Uterus (tissue), 4 donors: ENCODE results near the gene GALNTL6. TPM values are rescaled to one million over a fixed set of nuclear protein-coding genes. Genes with fewer than 3 reads are reported as not detected.

Experiments used
- DNase-seq, 2 donors: peaks; one replicate each; pipeline ENCODE4 v3.0.0-alpha.2; 2019 to 2020
- H3K27ac ChIP-seq, 2 donors: fragments of 200-600 bp; sonication (generic); 1 replicate in 1 of 2; 2 replicates in 1 of 2; pipeline ENCODE4 v1.5.1; 2016 to 2018
- H3K27me3 ChIP-seq, 2 donors: fragments of 200-600 bp; sonication (generic); one replicate each; pipeline ENCODE4 v1.5.1; 2018 to 2019; ENCODE audit warnings: control low read depth in 1 of 2
- H3K36me3 ChIP-seq, 2 donors: fragments of 200-600 bp; sonication (generic); one replicate each; pipeline ENCODE4 v1.5.1; 2019; ENCODE audit warnings: control low read depth in 1 of 2
- H3K4me1 ChIP-seq, 2 donors: fragments of 200-600 bp; sonication (generic); one replicate each; pipeline ENCODE4 v1.5.1; 2018 to 2019; ENCODE audit warnings: control low read depth in 1 of 2
- H3K4me3 ChIP-seq, 2 donors: fragments of 200-600 bp; sonication (generic); 1 replicate in 1 of 2; 2 replicates in 1 of 2; pipeline ENCODE4 v1.5.1; 2018 to 2019; ENCODE audit warnings: mild to moderate bottlenecking in 1 of 2
- H3K9me3 ChIP-seq, 2 donors: fragments of 200-600 bp; sonication (generic); one replicate each; pipeline ENCODE4 v1.5.1; 2019; ENCODE audit warnings: control low read depth in 1 of 2
- POLR2A ChIP-seq, 2 donors: fragments of 450-650 bp; IDR thresholded peaks; one replicate each; pipeline ENCODE4 v1.6.1; 2016; ENCODE audit warnings: antibody characterized with exemption in 2 of 2, mild to moderate bottlenecking in 1 of 2, moderate library complexity in 1 of 2
- intact Hi-C: fragments of 100-400 bp; cut with DNase I; formaldehyde crosslinking; loops from one replicate; pipeline ENCODE4 v1.15.1; 2023; ENCODE audit warnings: low total_unique reads
- total RNA-seq, 4 donors: library from RNA; depleted of rRNA in 3 of 4; stranded (reverse); fragments of >200 nt in 3 of 4; gene quantifications; one replicate each; pipeline versions ENCODE4 v1.1.0 to v1.2.4, GENCODE V29; 2014 to 2023
- TF ChIP-seq, protein P1 (sequence below), 4 experiments: fragments of 200-600 bp in 2 of 4; fragments of 450-650 bp in 2 of 4; sonication (generic) in 2 of 4; IDR thresholded peaks; one replicate each; pipeline ENCODE4 v1.5.1; 2016 to 2019; ENCODE audit warnings: antibody characterized with exemption in 4 of 4, mild to moderate bottlenecking in 2 of 4, moderate library complexity in 1 of 4
- donor health status: DM: yes; HTN: yes; CAD: no.

Gene GALNTL6
- total RNA-seq, 4 donors from 2014 or later = 2.6 TPM; not detected in 3

DNA sequence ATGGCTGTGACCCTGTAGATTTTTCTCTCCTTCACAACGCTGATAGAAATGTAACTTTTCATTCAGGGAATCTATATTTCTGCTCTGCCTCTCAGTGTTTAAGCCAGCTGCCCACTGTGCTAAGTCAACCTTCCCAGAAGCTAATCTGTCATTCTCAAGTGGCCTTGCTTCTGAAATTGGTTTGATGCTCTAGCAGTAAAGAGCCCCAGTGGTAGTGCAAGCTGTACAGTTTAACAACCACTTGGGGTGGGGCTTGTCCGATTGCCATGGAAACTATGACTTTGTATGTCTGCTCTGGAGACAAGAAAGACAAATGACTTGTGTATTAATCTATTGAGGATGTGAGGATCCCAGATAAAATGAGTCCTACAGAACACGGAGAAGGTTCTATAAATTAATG lies 734.5 kb downstream of the GALNTL6 start:
- Histone ChIP-seq H3K36me3 (no peaks in the 10 kb centered on the region), H3K4me3 (no peak overlapping the region), H3K9me3 (no peaks in the 10 kb centered on the region), H3K27me3 (no peaks in the 10 kb centered on the region), H3K27ac (no peak overlapping the region), H3K4me1 (no peaks in the 10 kb centered on the region)
- intact Hi-C loops = no loop called here
- no peak for DNase-seq
- TF ChIP-seq, protein P1, sequence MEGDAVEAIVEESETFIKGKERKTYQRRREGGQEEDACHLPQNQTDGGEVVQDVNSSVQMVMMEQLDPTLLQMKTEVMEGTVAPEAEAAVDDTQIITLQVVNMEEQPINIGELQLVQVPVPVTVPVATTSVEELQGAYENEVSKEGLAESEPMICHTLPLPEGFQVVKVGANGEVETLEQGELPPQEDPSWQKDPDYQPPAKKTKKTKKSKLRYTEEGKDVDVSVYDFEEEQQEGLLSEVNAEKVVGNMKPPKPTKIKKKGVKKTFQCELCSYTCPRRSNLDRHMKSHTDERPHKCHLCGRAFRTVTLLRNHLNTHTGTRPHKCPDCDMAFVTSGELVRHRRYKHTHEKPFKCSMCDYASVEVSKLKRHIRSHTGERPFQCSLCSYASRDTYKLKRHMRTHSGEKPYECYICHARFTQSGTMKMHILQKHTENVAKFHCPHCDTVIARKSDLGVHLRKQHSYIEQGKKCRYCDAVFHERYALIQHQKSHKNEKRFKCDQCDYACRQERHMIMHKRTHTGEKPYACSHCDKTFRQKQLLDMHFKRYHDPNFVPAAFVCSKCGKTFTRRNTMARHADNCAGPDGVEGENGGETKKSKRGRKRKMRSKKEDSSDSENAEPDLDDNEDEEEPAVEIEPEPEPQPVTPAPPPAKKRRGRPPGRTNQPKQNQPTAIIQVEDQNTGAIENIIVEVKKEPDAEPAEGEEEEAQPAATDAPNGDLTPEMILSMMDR (IDR thresholded peaks at IDR 0.05) = no peak
- TF ChIP-seq POLR2A (IDR thresholded peaks at IDR 0.05) = no peak

DNA sequence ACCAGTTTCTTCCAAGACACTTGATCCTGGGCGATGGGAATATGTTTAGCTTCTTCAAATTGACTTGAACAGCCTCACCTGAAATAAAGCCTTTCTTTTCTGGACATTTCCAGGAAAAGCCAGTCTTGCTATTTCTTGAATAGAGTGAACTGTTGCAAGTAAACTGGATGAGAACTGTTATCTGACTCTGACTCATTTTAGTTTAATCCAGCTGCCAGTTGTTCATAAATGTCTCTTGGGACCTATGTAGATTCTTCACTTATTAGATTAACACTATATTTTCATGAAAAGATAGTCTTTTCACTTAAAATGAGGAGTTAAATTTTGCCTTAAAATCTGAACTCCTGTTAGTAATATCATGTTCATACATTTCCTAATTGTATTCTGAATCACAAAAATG lies 740.0 kb downstream of the GALNTL6 start:
- H3K4me3 ChIP-seq = no peak overlapping the region
- no peak for DNase-seq
- no peaks in the 10 kb centered on the region for H3K36me3 ChIP-seq
- no peaks in the 10 kb centered on the region for H3K4me1 ChIP-seq
- no peak for TF ChIP-seq POLR2A (IDR thresholded peaks at IDR 0.05)
- TF ChIP-seq, protein P1 (IDR thresholded peaks at IDR 0.05) = no peak
- no peaks in the 10 kb centered on the region for H3K9me3 ChIP-seq
- no peaks in the 10 kb centered on the region for H3K27me3 ChIP-seq
- intact Hi-C loops = no loop called here
- H3K27ac ChIP-seq = no peak overlapping the region

DNA sequence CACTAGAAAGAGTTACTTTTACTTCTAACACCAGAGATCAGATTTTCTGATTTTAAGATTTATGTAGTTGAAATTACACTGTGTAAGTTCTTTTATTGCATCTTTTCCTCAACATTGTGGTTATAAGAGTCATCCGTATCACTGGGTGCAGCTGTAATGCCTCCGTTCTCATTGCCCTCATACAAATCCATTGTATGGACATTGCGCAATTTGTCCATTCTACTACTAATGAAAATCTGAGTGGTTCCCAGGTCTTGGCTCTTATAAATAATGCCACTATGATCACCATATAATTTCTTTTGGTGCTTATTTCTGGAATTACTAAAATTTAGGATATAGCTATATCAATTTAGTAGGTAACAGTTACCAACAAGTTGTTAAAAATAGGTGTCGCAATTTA lies 741.4 kb downstream of the GALNTL6 start:
- H3K4me1 ChIP-seq = no peaks in the 10 kb centered on the region
- H3K36me3 ChIP-seq = no peaks in the 10 kb centered on the region
- intact Hi-C loops = no loop called here
- H3K27me3 ChIP-seq = no peaks in the 10 kb centered on the region
- no peak for DNase-seq
- H3K27ac ChIP-seq = no peak overlapping the region
- no peak overlapping the region for H3K4me3 ChIP-seq
- no peak for TF ChIP-seq POLR2A (IDR thresholded peaks at IDR 0.05)
- TF ChIP-seq, protein P1 (IDR thresholded peaks at IDR 0.05) = no peak
- H3K9me3 ChIP-seq = no peaks in the 10 kb centered on the region

DNA sequence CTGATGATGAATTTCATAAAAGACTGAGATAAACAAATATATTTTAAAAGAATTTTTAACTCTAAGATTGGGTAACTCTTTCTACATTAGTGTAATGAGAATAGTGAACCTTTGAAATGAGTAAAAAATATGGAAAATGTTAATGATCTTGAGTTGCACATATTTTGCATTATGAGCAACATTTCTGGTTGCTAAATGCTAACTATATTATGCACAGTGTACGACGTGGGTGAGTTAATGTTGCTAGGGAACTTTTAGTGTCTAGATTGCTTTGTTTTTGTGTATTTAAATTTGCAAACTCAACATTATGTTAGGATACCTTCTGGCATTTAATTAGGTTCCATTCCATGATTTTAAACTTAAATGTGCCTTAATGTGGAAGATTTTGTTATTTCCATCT lies 742.5 kb downstream of the GALNTL6 start:
- no peak overlapping the region for H3K27ac ChIP-seq
- no peak for DNase-seq
- intact Hi-C loops = no loop called here
- H3K4me3 ChIP-seq = no peak overlapping the region
- H3K9me3 ChIP-seq = no peaks in the 10 kb centered on the region
- no peaks in the 10 kb centered on the region for H3K27me3 ChIP-seq
- H3K36me3 ChIP-seq = no peaks in the 10 kb centered on the region
- TF ChIP-seq, protein P1 (IDR thresholded peaks at IDR 0.05) = no peak
- no peak for TF ChIP-seq POLR2A (IDR thresholded peaks at IDR 0.05)
- H3K4me1 ChIP-seq = no peaks in the 10 kb centered on the region

DNA sequence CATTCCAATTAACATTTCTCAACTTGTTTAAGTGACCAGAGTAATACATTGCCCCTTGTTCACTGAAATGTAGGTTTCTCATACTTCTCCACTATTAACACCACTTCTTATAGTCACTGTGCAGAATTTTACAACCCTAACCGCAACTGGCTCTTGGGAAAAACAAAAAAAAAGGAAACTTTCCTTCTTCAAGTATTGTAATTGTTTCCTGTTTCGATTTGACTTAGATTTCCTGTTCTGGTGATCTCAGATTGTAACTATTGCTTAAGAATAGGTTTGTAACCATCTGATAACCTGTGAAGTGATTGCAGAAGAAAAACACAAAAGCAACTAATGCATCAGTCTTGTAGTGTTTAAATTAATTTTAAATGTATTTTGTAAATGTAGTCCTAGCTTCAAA lies 760.7 kb downstream of the GALNTL6 start:
- no peak overlapping the region for H3K27ac ChIP-seq
- no peak for DNase-seq
- H3K27me3 ChIP-seq = no peaks in the 10 kb centered on the region
- TF ChIP-seq POLR2A (IDR thresholded peaks at IDR 0.05) = no peak
- TF ChIP-seq, protein P1 (IDR thresholded peaks at IDR 0.05) = no peak
- no peak overlapping the region for H3K4me3 ChIP-seq
- intact Hi-C loops = no loop called here
- no peaks in the 10 kb centered on the region for H3K9me3 ChIP-seq
- no peaks in the 10 kb centered on the region for H3K36me3 ChIP-seq
- no peaks in the 10 kb centered on the region for H3K4me1 ChIP-seq
